Spleen (tissue), 11 donors: ENCODE data around the gene SYNDIG1L. TPM values are rescaled to one million over a fixed set of nuclear protein-coding genes. Genes with fewer than 3 reads are reported as not detected.

ENCODE experiments used
- DNase-seq: peaks from one replicate; pipeline ENCODE4 v3.0.0-alpha.2; 2020
- H3K27ac ChIP-seq, 8 donors: fragments of 200-600 bp; sonication (generic) in 7 of 8; 1 replicate in 4 of 8; 2 replicates in 4 of 8; pipeline versions ENCODE4 v1.5.0 to v1.8.0; 2016 to 2021; ENCODE audit warnings: inconsistent platforms in 4 of 8, mild to moderate bottlenecking in 4 of 8, moderate library complexity in 1 of 8
- H3K27me3 ChIP-seq, 7 donors: fragments of 200-600 bp; sonication (generic) in 6 of 7; replicated peaks in 1 of 7; 1 replicate in 4 of 7; 2 replicates in 3 of 7; pipeline versions ENCODE4 v1.5.0 to v1.8.0; 2016 to 2021; ENCODE audit warnings: inconsistent platforms in 3 of 7, mild to moderate bottlenecking in 1 of 7
- H3K36me3 ChIP-seq, 6 donors: fragments of 200-600 bp; sonication (generic) in 5 of 6; 1 replicate in 4 of 6; 2 replicates in 2 of 6; pipeline versions ENCODE4 v1.5.0 to v1.8.0; 2016 to 2021; ENCODE audit warnings: inconsistent platforms in 2 of 6
- H3K4me1 ChIP-seq, 6 donors: fragments of 200-600 bp; sonication (generic) in 5 of 6; 1 replicate in 3 of 6; 2 replicates in 3 of 6; pipeline versions ENCODE4 v1.5.0 to v1.8.0; 2016 to 2021; ENCODE audit warnings: inconsistent platforms in 3 of 6
- H3K4me3 ChIP-seq, 8 donors: fragments of 200-600 bp; sonication (generic) in 7 of 8; 1 replicate in 4 of 8; 2 replicates in 4 of 8; pipeline versions ENCODE4 v1.5.0 to v1.8.0; 2016 to 2021; ENCODE audit warnings: inconsistent platforms in 4 of 8, mild to moderate bottlenecking in 4 of 8, moderate library complexity in 2 of 8
- H3K9me3 ChIP-seq, 8 donors: fragments of 200-600 bp; sonication (generic) in 7 of 8; 1 replicate in 4 of 8; 2 replicates in 4 of 8; pipeline versions ENCODE4 v1.5.0 to v1.8.0; 2016 to 2021; ENCODE audit warnings: inconsistent platforms in 4 of 8
- CTCF ChIP-seq, 11 experiments: fragments of 200-600 bp in 7 of 11; fragments of 450-650 bp in 4 of 11; sonication (generic) in 4 of 11; IDR thresholded peaks in 8 of 11; conservative IDR thresholded peaks in 3 of 11; 1 replicate in 7 of 11; 2 replicates in 4 of 11; pipeline versions ENCODE4 v1.4.0 to v1.8.0; 2016 to 2021; ENCODE audit warnings: antibody characterized with exemption in 11 of 11, inconsistent platforms in 4 of 11, mild to moderate bottlenecking in 1 of 11
- POLR2A ChIP-seq, 3 donors: fragments of 450-650 bp; IDR thresholded peaks; one replicate each; pipeline ENCODE4 v1.5.1; 2017; ENCODE audit warnings: antibody characterized with exemption in 3 of 3, mild to moderate bottlenecking in 1 of 3
- WGBS, 5 donors: extraction: QIAGEN DNeasy Blood & Tissue Kit in 3 of 5; methylation state at CpG; one replicate each; pipeline versions ENCODE4 v1.1.5 to v1.1.7; 2013 to 2018; 5-methylcytosine and 5-hydroxymethylcytosine counted together
- intact Hi-C: fragments of 100-400 bp; cut with DNase I; formaldehyde crosslinking; loops from one replicate; pipeline ENCODE4 v1.15.0; 2023; ENCODE audit warnings: low total_unique reads
- polyA plus RNA-seq, 3 donors: library from polyadenylated mRNA; stranded (reverse); fragments of 200-250 nt; gene quantifications; one replicate each; pipeline ENCODE4 v1.2.1, GENCODE V29; 2013
- total RNA-seq, 7 donors: library from RNA; depleted of rRNA in 3 of 7; stranded (reverse); fragments of >200 nt in 3 of 7; fragmentation: NEBNext Ultra II Directional in 4 of 7; extraction: Animal tissue kit (Norgen Biotek cat#: 25700) in 4 of 7; gene quantifications; one replicate each; pipeline versions ENCODE4 v1.1.0 to v1.2.1, GENCODE V29; 2016 to 2021
- donor health status: healthy with polysubstance abuse.
- donor health status: DM: no; HTN: no; CAD: no; lungs with moderate emphysema.
- donor health status: DM: no; HTN: no; CAD: no.
- donor health status: Bipolar disorder and iron deficiency.
- donor health status: healthy.
- donor health status: DM: no; HTN: no; CAD: no.
- donor health status: DM: yes; HTN: yes; CAD: no.

The SYNDIG1L gene
- total and polyA plus RNA-seq, 10 donors: 0.03 to 0.52 (median 0.22) TPM; not detected in 1

DNA sequence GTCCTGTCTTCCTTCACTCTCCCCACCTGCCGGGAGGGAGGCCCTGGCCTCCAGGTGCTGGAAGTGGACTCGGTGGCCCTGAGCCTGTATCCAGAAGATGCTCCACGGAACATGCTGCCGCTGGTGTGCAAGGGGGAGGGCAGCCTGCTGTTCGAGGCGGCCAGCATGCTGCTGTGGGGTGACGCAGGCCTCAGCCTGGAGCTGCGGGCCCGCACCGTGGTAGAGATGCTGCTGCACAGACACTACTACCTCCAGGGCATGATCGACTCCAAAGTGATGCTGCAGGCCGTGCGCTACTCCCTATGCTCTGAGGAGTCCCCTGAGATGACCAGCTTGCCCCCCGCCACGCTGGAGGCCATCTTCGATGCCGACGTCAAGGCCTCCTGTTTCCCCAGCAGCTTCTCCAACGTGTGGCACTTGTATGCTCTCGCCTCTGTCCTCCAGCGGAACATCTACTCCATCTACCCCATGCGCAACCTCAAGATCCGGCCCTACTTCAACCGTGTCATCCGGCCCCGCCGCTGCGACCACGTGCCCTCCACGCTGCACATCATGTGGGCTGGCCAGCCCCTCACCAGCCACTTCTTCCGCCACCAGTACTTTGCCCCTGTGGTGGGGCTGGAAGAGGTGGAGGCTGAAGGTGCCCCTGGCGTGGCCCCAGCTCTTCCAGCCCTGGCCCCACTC, 69.0 kb downstream of the SYNDIG1L start:
- no peak for DNase-seq
- 89 to 93% (median 91%) methylated on average over 24 to 32 of the region's 32 CpGs for WGBS, 5 donors
- intact Hi-C loops: no loop called here

More for the DNA sequence above, 69.0 kb downstream of the SYNDIG1L start:
- no peaks in the 10 kb centered on the region for H3K4me1 ChIP-seq
- H3K36me3 ChIP-seq: no peaks in the 10 kb centered on the region
- peaks cover 0 to 18% (median 0%) of the 10 kb centered on the region in 7 donors for H3K27me3 ChIP-seq
- TF ChIP-seq CTCF (IDR thresholded peaks at IDR 0.05 in 8 of 11, conservative IDR thresholded peaks at IDR 0.05 in 3 of 11): no peak
- TF ChIP-seq POLR2A (IDR thresholded peaks at IDR 0.05): no peak
- H3K9me3 ChIP-seq: no peaks in the 10 kb centered on the region
- no peak overlapping the region for H3K27ac ChIP-seq
- H3K4me3 ChIP-seq: no peak overlapping the region

Other genes starting within 250 kb of the SYNDIG1L start
- not detected for gene VSX2, start 186.8 kb downstream of the SYNDIG1L start, total RNA-seq
- not detected for gene VSX2, start 186.8 kb downstream of the SYNDIG1L start, polyA plus RNA-seq
- 10 to 100 TPM; 66.9 to 99.4 (median 76.3) TPM for gene ABCD4, start 123.3 kb downstream of the SYNDIG1L start, total RNA-seq
- 10 to 100 TPM; 37.2 to 62.5 (median 61.8) TPM for gene ABCD4, start 123.3 kb downstream of the SYNDIG1L start, polyA plus RNA-seq
- not detected for gene VRTN, start 77.7 kb downstream of the SYNDIG1L start, total RNA-seq
- under 1 TPM; 0.07 to 0.21 (median 0.10) TPM for gene VRTN, start 77.7 kb downstream of the SYNDIG1L start, polyA plus RNA-seq
- 100 to 1,000 TPM; 191 to 956 (median 322) TPM for gene NPC2, start 67.1 kb upstream of the SYNDIG1L start, total RNA-seq
- 100 to 1,000 TPM; 202 to 299 (median 221) TPM for gene NPC2, start 67.1 kb upstream of the SYNDIG1L start, polyA plus RNA-seq
- 10 to 100 TPM; 11.7 to 24.7 (median 19.0) TPM for gene ISCA2, start 67.6 kb upstream of the SYNDIG1L start, total RNA-seq
- 10 to 100 TPM; 25.8 to 28.9 (median 26.0) TPM for gene ISCA2, start 67.6 kb upstream of the SYNDIG1L start, polyA plus RNA-seq
- 10 to 100 TPM in 1 of 7 donors, 1 to 10 TPM in 6; 4.3 to 10.7 (median 6.3) TPM for gene LTBP2, start 186.0 kb upstream of the SYNDIG1L start, total RNA-seq
- 1 to 10 TPM; 3.4 to 6.7 (median 4.2) TPM for gene LTBP2, start 186.0 kb upstream of the SYNDIG1L start, polyA plus RNA-seq